HCT116 (cell line): ENCODE data around the gene TMEM175. TPM values are rescaled to one million over a fixed set of nuclear protein-coding genes. Genes with fewer than 3 reads are reported as not detected.

Experiments used
- ATAC-seq: fragments of 200-7000 bp; cut with Tn5 transposase; 2 replicates; pipeline ENCODE4 v1.9.1; 2020; ENCODE audit warnings: mild to moderate bottlenecking, moderate library complexity
- BruUV-seq: library from RNA; stranded (reverse); fragments of 400-500 nt; replicated peaks from 2 replicates; lab custom pipeline; 2021; lab: Mats Ljungman, UMichigan
- CTCF ChIA-PET: fragments of 300-600 bp; sonication (Branson Sonifier 250); formaldehyde crosslinking; loops from one replicate; lab custom pipeline; 2021; ENCODE audit warnings: antibody characterized with exemption; lab: Charles Lee
- POLR2A ChIA-PET: fragments of 300-600, 350-600 bp; sonication (Branson Sonifier 250); formaldehyde crosslinking; loops from one replicate; lab custom pipeline; 2021; ENCODE audit warnings: antibody characterized with exemption; lab: Charles Lee
- RAD21 ChIA-PET, 2 experiments: fragments of 300-600 bp; sonication (Branson Sonifier 250); formaldehyde crosslinking; loops; one replicate each; lab custom pipeline; 2023; ENCODE audit warnings: low total read pairs in 2 of 2; ENCODE audit not compliant: uncharacterized antibody in 2 of 2, unreplicated experiment in 2 of 2, low non-redundant PET in 1 of 2; lab: Charles Lee
- DNase-seq: peaks from one replicate; pipeline ENCODE4 v3.0.0-alpha.2; 2010; ENCODE audit warnings: low read depth, low spot score
- H2AFZ ChIP-seq: fragments of 200-600 bp; shearing (Covaris generic), sonication (generic); 2 replicates; pipeline ENCODE4 v1.6.1; 2017; ENCODE audit warnings: low read depth, mixed run types, mixed read lengths, antibody characterized with exemption, low read length; ENCODE audit not compliant: poor library complexity, severe bottlenecking
- H3K27ac ChIP-seq: 2 replicates; pipeline ENCODE4 v1.5.1; 2012; ENCODE audit warnings: low read depth, low read length
- H3K27me3 ChIP-seq: fragments of 200-600 bp; sonication (generic); 2 replicates; pipeline ENCODE4 v1.6.1; 2016; ENCODE audit warnings: mixed run types, low read length, mixed read lengths; ENCODE audit not compliant: insufficient read depth
- H3K36me3 ChIP-seq, 2 experiments: fragments of 200-500 bp in 1 of 2; fragments of 200-600 bp in 1 of 2; sonication (Bioruptor generic) in 1 of 2; sonication (generic) in 1 of 2; 2 replicates each; pipeline versions ENCODE4 v1.5.1 to v1.6.1; 2014 to 2016; ENCODE audit warnings: low read length in 2 of 2, inconsistent platforms in 1 of 2, mixed read lengths in 1 of 2, mixed run types in 1 of 2; ENCODE audit not compliant: insufficient read depth in 2 of 2, control insufficient read depth in 1 of 2
- H3K4me1 ChIP-seq, 2 experiments: fragments of 200-600 bp in 1 of 2; sonication (generic) in 1 of 2; 2 replicates each; pipeline versions ENCODE4 v1.5.1 to v1.6.1; 2012 to 2017; ENCODE audit warnings: low read length in 2 of 2, inconsistent platforms in 1 of 2, mild to moderate bottlenecking in 1 of 2, mixed read lengths in 1 of 2, mixed run types in 1 of 2, moderate library complexity in 1 of 2; ENCODE audit not compliant: insufficient read depth in 2 of 2, control insufficient read depth in 1 of 2
- H3K4me2 ChIP-seq: fragments of 200-600 bp; sonication (generic); 2 replicates; pipeline ENCODE4 v1.6.1; 2017; ENCODE audit warnings: mixed run types, low read length, mixed read lengths
- H3K4me3 ChIP-seq, 2 experiments: fragments of 200-600 bp in 1 of 2; sonication (generic) in 1 of 2; replicated peaks in 1 of 2; 2 replicates each; pipeline ENCODE4 v1.5.1; 2011 to 2016; ENCODE audit warnings: low read length in 2 of 2, control low read depth in 1 of 2, low read depth in 1 of 2, mild to moderate bottlenecking in 1 of 2, mixed read lengths in 1 of 2, mixed run types in 1 of 2
- H3K79me2 ChIP-seq: fragments of 200-600 bp; sonication (generic); 2 replicates; pipeline ENCODE4 v1.6.1; 2017; ENCODE audit warnings: mild to moderate bottlenecking, mixed run types, low read length, moderate library complexity, mixed read lengths; ENCODE audit not compliant: insufficient read depth
- H3K9ac ChIP-seq: fragments of 200-600 bp; sonication (generic); 2 replicates; pipeline ENCODE4 v1.6.1; 2016; ENCODE audit warnings: low read length, mixed read lengths
- H3K9me2 ChIP-seq: fragments of 200-600 bp; sonication (generic), shearing (Covaris generic); 2 replicates; pipeline ENCODE4 v1.6.1; 2017; ENCODE audit warnings: mixed run types, mild to moderate bottlenecking, moderate library complexity; ENCODE audit not compliant: insufficient read depth
- H3K9me3 ChIP-seq, 2 experiments: fragments of 200-500 bp in 1 of 2; fragments of 200-600 bp in 1 of 2; sonication (Bioruptor generic) in 1 of 2; sonication (generic) in 1 of 2; 2 replicates each; pipeline ENCODE4 v1.6.1; 2014 to 2017; ENCODE audit warnings: low read length in 2 of 2, mixed read lengths in 2 of 2, inconsistent platforms in 1 of 2, low read depth in 1 of 2, mild to moderate bottlenecking in 1 of 2, mixed run types in 1 of 2, moderate library complexity in 1 of 2; ENCODE audit not compliant: control insufficient read depth in 1 of 2, insufficient read depth in 1 of 2
- H4K20me1 ChIP-seq: fragments of 200-600 bp; sonication (generic), shearing (Covaris generic); 2 replicates; pipeline ENCODE4 v1.6.1; 2017; ENCODE audit warnings: mixed run types, mild to moderate bottlenecking, moderate library complexity; ENCODE audit not compliant: insufficient read depth
- CBX3 ChIP-seq: IDR thresholded peaks from 2 replicates; pipeline ENCODE4 v1.6.1; 2012; ENCODE audit warnings: low read depth
- CEBPB ChIP-seq: IDR thresholded peaks from 2 replicates; pipeline ENCODE4 v1.6.1; 2012; ENCODE audit warnings: low read depth
- EGR1 ChIP-seq: IDR thresholded peaks from 2 replicates; pipeline ENCODE4 v1.6.1; 2012; ENCODE audit warnings: low read depth
- ELF1 ChIP-seq: IDR thresholded peaks from 2 replicates; pipeline ENCODE4 v1.6.1; 2012; ENCODE audit warnings: low read depth, borderline replicate concordance
- EZH2 ChIP-seq: fragments of 200-600 bp; sonication (generic); IDR thresholded peaks from 2 replicates; pipeline ENCODE4 v1.6.1; 2017; ENCODE audit warnings: antibody characterized with exemption, mixed run types
- FOSL1 ChIP-seq: IDR thresholded peaks from 2 replicates; pipeline ENCODE4 v1.6.1; 2012; ENCODE audit warnings: low read depth
- JUND ChIP-seq: IDR thresholded peaks from 2 replicates; pipeline ENCODE4 v1.6.1; 2012
- POLR2AphosphoS5 ChIP-seq: IDR thresholded peaks from 2 replicates; pipeline ENCODE4 v1.6.1; 2011; ENCODE audit warnings: mild to moderate bottlenecking, low read depth, low read length, moderate library complexity
- RAD21 ChIP-seq: IDR thresholded peaks from 2 replicates; pipeline ENCODE4 v1.6.1; 2012; ENCODE audit warnings: low read depth, mild to moderate bottlenecking
- SIN3A ChIP-seq: IDR thresholded peaks from 2 replicates; pipeline ENCODE4 v1.6.1; 2012; ENCODE audit warnings: low read depth
- SP1 ChIP-seq: IDR thresholded peaks from 2 replicates; pipeline ENCODE4 v1.6.1; 2012; ENCODE audit warnings: low read depth
- TCF7L2 ChIP-seq: IDR thresholded peaks from 2 replicates; pipeline ENCODE4 v1.7.0; 2011; ENCODE audit warnings: borderline replicate concordance, inconsistent platforms; ENCODE audit not compliant: insufficient read depth, insufficient read length; ENCODE audit errors: extremely low read depth
- YY1 ChIP-seq: IDR thresholded peaks from 2 replicates; pipeline ENCODE4 v1.6.1; 2011; ENCODE audit warnings: low read length, low read depth, moderate library complexity, mild to moderate bottlenecking; ENCODE audit not compliant: insufficient replicate concordance; ENCODE audit errors: extremely low read depth
- ZFX ChIP-seq: fragments of 450-650 bp; IDR thresholded peaks from 2 replicates; pipeline ENCODE4 v1.6.1; 2017
- ZNF274 ChIP-seq: fragments of 200-500 bp; sonication (Bioruptor generic); IDR thresholded peaks from 2 replicates; pipeline ENCODE4 v1.6.1; 2014; ENCODE audit warnings: mild to moderate bottlenecking, low read depth, low read length, inconsistent platforms
- intact Hi-C: fragments of 100-400 bp; cut with micrococcal nuclease; formaldehyde crosslinking; loops from 2 replicates; pipeline ENCODE4 v1.10.0; 2022
- total RNA-seq: library from RNA; stranded (reverse); gene quantifications from one replicate; pipeline ENCODE4 v1.2.1, GENCODE V29; 2021; ENCODE audit not compliant: unreplicated experiment
- TF ChIP-seq, protein P1 (sequence below): IDR thresholded peaks from 2 replicates; pipeline ENCODE4 v1.6.1; 2012
- TF ChIP-seq, protein P2 (sequence below): IDR thresholded peaks from 2 replicates; pipeline ENCODE4 v1.6.1; 2011; ENCODE audit warnings: mild to moderate bottlenecking, low read length, moderate library complexity; ENCODE audit not compliant: insufficient replicate concordance; ENCODE audit errors: extremely low read depth
- TF ChIP-seq, protein P3 (sequence below): IDR thresholded peaks from 2 replicates; pipeline ENCODE4 v1.6.1; 2012; ENCODE audit warnings: low read depth
- TF ChIP-seq, protein P4 (sequence below), 3 experiments: fragments of 200-600 bp in 1 of 3; sonication (generic) in 1 of 3; IDR thresholded peaks in 2 of 3; conservative IDR thresholded peaks in 1 of 3; 2 replicates each; pipeline ENCODE4 v1.5.1; 2012 to 2017; ENCODE audit warnings: low read depth in 2 of 3, low read length in 2 of 3, antibody characterized with exemption in 1 of 3, borderline replicate concordance in 1 of 3, control low read depth in 1 of 3, mild to moderate bottlenecking in 1 of 3, mixed read lengths in 1 of 3, mixed run types in 1 of 3, moderate library complexity in 1 of 3; ENCODE audit not compliant: insufficient read depth in 1 of 3
- TF ChIP-seq, protein P5 (sequence below): IDR thresholded peaks from 2 replicates; pipeline ENCODE4 v1.6.1; 2012

The TMEM175 gene
- total RNA-seq, 1 experiment from 2014 or later = 17.5 TPM

DNA sequence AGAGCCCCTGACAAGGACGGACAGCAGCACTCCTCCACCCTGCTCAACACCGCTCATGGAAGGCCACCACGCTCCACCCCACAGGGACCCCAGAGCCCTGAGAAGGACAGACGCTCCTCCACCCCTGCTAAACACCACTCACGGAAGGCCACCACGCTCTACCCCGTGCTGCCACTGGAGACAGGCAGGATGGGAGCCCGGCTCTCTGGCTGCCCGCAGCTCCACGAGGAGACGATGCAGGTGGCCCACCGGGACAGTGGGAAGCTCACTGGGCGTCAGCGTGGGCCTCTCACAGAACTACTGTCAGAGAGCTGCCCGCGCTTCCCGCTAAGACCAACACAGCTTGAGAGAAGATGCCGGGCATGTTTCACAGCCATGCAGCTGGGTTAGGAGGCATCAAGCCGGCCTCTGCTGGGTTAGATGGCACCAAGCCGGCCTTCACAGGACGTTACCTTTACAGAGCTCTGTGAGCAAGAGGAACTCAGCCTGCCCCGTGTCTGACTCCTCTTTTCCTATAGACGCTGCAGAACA is 21.0 kb upstream of the TMEM175 start:
- no peak for TF ChIP-seq SP1
- TF ChIP-seq TCF7L2 = no peak
- TF ChIP-seq CEBPB = no peak
- TF ChIP-seq, protein P1, sequence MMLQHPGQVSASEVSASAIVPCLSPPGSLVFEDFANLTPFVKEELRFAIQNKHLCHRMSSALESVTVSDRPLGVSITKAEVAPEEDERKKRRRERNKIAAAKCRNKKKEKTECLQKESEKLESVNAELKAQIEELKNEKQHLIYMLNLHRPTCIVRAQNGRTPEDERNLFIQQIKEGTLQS = no peak
- no peak for TF ChIP-seq ZNF274
- no peak for TF ChIP-seq JUND
- no peak for TF ChIP-seq POLR2AphosphoS5
- TF ChIP-seq, protein P2, sequence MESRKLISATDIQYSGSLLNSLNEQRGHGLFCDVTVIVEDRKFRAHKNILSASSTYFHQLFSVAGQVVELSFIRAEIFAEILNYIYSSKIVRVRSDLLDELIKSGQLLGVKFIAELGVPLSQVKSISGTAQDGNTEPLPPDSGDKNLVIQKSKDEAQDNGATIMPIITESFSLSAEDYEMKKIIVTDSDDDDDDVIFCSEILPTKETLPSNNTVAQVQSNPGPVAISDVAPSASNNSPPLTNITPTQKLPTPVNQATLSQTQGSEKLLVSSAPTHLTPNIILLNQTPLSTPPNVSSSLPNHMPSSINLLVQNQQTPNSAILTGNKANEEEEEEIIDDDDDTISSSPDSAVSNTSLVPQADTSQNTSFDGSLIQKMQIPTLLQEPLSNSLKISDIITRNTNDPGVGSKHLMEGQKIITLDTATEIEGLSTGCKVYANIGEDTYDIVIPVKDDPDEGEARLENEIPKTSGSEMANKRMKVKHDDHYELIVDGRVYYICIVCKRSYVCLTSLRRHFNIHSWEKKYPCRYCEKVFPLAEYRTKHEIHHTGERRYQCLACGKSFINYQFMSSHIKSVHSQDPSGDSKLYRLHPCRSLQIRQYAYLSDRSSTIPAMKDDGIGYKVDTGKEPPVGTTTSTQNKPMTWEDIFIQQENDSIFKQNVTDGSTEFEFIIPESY = no peak
- TF ChIP-seq EGR1 = no peak
- TF ChIP-seq ELF1 = no peak
- TF ChIP-seq SIN3A = no peak
- TF ChIP-seq CBX3 = no peak
- TF ChIP-seq FOSL1 = no peak
- TF ChIP-seq YY1 = no peak
- TF ChIP-seq, protein P3, sequence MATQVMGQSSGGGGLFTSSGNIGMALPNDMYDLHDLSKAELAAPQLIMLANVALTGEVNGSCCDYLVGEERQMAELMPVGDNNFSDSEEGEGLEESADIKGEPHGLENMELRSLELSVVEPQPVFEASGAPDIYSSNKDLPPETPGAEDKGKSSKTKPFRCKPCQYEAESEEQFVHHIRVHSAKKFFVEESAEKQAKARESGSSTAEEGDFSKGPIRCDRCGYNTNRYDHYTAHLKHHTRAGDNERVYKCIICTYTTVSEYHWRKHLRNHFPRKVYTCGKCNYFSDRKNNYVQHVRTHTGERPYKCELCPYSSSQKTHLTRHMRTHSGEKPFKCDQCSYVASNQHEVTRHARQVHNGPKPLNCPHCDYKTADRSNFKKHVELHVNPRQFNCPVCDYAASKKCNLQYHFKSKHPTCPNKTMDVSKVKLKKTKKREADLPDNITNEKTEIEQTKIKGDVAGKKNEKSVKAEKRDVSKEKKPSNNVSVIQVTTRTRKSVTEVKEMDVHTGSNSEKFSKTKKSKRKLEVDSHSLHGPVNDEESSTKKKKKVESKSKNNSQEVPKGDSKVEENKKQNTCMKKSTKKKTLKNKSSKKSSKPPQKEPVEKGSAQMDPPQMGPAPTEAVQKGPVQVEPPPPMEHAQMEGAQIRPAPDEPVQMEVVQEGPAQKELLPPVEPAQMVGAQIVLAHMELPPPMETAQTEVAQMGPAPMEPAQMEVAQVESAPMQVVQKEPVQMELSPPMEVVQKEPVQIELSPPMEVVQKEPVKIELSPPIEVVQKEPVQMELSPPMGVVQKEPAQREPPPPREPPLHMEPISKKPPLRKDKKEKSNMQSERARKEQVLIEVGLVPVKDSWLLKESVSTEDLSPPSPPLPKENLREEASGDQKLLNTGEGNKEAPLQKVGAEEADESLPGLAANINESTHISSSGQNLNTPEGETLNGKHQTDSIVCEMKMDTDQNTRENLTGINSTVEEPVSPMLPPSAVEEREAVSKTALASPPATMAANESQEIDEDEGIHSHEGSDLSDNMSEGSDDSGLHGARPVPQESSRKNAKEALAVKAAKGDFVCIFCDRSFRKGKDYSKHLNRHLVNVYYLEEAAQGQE = no peak
- TF ChIP-seq RAD21 = no peak
- TF ChIP-seq, protein P4, sequence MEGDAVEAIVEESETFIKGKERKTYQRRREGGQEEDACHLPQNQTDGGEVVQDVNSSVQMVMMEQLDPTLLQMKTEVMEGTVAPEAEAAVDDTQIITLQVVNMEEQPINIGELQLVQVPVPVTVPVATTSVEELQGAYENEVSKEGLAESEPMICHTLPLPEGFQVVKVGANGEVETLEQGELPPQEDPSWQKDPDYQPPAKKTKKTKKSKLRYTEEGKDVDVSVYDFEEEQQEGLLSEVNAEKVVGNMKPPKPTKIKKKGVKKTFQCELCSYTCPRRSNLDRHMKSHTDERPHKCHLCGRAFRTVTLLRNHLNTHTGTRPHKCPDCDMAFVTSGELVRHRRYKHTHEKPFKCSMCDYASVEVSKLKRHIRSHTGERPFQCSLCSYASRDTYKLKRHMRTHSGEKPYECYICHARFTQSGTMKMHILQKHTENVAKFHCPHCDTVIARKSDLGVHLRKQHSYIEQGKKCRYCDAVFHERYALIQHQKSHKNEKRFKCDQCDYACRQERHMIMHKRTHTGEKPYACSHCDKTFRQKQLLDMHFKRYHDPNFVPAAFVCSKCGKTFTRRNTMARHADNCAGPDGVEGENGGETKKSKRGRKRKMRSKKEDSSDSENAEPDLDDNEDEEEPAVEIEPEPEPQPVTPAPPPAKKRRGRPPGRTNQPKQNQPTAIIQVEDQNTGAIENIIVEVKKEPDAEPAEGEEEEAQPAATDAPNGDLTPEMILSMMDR (IDR thresholded peaks at IDR 0.05 in 2 of 3, conservative IDR thresholded peaks at IDR 0.05 in 1 of 3; ENCODE audit: borderline replicate concordance in 1 of 3, insufficient read depth in 1 of 3, low read depth in 2 of 3, low read length in 2 of 3) = no peak
- no peak for TF ChIP-seq ZFX
- no peak for TF ChIP-seq EZH2
- TF ChIP-seq, protein P5, sequence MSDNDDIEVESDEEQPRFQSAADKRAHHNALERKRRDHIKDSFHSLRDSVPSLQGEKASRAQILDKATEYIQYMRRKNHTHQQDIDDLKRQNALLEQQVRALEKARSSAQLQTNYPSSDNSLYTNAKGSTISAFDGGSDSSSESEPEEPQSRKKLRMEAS = no peak
- no peaks in the 10 kb centered on the region for H3K27me3 ChIP-seq
- ATAC-seq (no peak), DNase-seq (no peak)
- ChIA-PET RAD21 (no interaction called here), POLR2A (no interaction called here), CTCF (no interaction called here)
- no peak overlapping the region for H3K4me3 ChIP-seq
- no TSS peak for BruUV-seq
- peaks cover 55% of the 10 kb centered on the region for H3K79me2 ChIP-seq
- no peak overlapping the region for H3K27ac ChIP-seq
- no peaks in the 10 kb centered on the region; a peak in 1 of 4 replicates for H3K9me3 ChIP-seq
- H3K9ac ChIP-seq = no peak overlapping the region
- no peaks in the 10 kb centered on the region for H3K9me2 ChIP-seq
- no peaks in the 10 kb centered on the region for H4K20me1 ChIP-seq
- H3K4me1 ChIP-seq = no peaks in the 10 kb centered on the region
- no peak overlapping the region for H3K4me2 ChIP-seq
- intact Hi-C loops = loop anchor here (10.0 kb wide), 1 partner anchor 66 kb away; no protein-coding TSS in a partner anchor
- no peak overlapping the region for H2AFZ ChIP-seq
- H3K36me3 ChIP-seq = peaks cover 0 to 7% of the 10 kb centered on the region in 2 experiments; a peak in 2 of 4 replicates
